ENCODE measurements around the gene ANKRD10. TPM values are rescaled to one million over a fixed set of nuclear protein-coding genes. Genes with fewer than 3 reads are reported as not detected.
"Not testable (repeated sequence)": the region's sequence is repeated elsewhere in the genome, so short reads cannot be mapped to it uniquely, and the experiment has no call there.

Gene ANKRD10
- polyA plus RNA-seq, 3 donors = 46.9 to 54.1 (median 50.9) TPM

DNA sequence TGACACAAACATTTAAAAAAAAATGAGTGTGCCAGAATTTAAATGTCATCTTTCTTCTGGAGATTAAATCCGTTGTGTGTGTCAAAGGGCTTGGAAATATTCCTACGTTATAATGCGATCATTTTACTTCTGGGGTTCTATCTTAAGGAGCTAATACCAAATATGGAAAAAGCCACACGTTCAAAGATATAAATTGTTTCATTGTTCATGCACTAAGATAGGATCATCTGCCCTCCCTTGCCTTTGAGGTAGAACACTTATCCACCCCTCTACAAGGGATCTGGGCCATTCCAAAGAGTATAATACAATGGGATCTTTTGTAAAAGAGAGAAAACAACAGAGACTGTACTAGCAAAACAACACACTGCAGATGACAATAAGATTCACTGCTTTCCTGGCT lies 64.9 kb downstream of the ANKRD10 start:
- 45 to 53% (median 46%) methylated on average over 4 of the region's 4 CpGs for WGBS, 3 donors
- H3K27ac ChIP-seq (ENCODE audit: low read depth, low read length) = no peak overlapping the region

DNA sequence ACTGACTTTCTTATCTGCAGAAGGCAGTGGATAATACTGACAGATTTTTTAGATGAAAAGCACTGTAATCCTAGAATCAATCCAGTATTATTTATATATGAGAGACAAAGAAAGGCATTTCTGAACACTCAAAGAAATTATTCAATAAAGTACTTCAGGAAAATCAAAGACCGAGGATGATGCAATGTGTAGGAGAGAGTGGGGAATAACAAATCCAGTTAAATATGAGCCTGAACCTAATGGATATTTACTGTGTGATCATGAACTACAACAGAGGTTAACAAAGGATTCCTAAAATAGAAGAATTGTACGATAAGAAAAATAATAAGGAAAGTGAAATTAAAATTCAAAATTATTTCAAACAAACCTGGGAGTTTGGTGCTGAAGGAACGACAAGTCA lies 69.3 kb downstream of the ANKRD10 start:
- no peak overlapping the region for H3K27ac ChIP-seq (ENCODE audit: low read depth, low read length)
- WGBS, 3 donors = 50 to 81% (median 77%) methylated on average over 3 of the region's 3 CpGs

GRCh38 chr13:110841846-110842245 lies 73.0 kb downstream of the ANKRD10 start:
- no peak overlapping the region for H3K27ac ChIP-seq (ENCODE audit: low read depth, low read length)
- 68 to 76% (median 73%) methylated on average over 3 of the region's 3 CpGs for WGBS, 3 donors

GRCh38 chr13:110841406-110841805 lies 73.5 kb downstream of the ANKRD10 start:
- WGBS, 3 donors = 80 to 98% (median 88%) methylated on average over 2 of the region's 2 CpGs
- no peak overlapping the region for H3K27ac ChIP-seq (ENCODE audit: low read depth, low read length)

DNA sequence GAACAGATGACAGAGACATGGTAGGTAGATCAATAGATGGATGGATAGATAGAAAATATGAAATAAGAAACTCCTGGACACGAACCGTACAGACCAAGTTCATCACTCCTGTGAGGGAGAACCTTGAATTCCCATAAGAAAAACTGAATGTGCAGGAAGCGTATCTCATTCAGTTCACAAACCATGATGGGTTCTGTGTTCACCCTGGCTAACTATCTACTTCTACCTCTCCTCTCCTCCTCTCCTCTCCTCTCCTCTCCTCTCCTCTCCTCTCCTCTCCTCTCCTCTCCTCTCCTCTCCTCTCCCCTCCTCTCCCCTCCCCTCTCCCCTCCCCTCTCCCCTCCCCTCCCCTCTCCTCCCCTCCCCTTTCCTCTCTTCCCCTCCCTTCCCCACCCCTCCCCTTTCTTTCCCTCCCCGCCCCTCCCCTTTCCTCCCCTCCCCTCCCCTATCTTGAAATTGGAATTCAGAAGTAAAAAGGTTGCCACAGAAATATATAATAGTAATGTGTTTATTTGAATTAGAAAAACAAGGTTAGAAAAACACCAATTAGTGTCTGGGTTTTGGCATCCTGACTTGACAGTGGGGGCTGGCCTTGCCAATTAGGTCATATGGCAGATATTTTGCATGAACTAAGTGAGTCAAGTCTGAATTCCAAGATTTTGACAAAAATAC lies 75.9 kb downstream of the ANKRD10 start:
- WGBS, 3 donors = 83 to 94% (median 90%) methylated on average over 3 of the region's 4 CpGs
- no peak overlapping the region for H3K27ac ChIP-seq (ENCODE audit: low read depth, low read length)

DNA sequence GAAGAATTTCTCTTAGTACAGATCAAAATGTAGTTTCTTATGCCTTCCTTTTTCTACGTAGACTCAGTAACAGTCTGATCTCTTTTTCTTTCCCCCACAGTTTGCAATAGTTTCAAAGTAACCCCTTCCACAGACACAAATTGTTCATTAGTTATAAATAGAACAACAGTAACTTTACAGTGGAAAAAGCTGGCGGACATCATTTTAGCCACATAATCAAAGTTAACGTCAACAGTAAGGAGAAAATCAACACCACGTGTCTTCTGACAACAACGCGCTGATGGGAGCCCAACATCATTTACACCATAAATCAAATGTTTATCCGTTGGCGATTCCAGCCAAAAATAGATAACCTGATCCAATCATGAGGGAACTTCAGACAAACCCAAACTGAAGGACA lies 76.8 kb downstream of the ANKRD10 start:
- WGBS, 3 donors = 74 to 91% (median 84%) methylated on average over 8 of the region's 8 CpGs
- H3K27ac ChIP-seq (ENCODE audit: low read depth, low read length) = no peak overlapping the region

GRCh38 chr13:110837397-110838061 lies 77.3 kb downstream of the ANKRD10 start:
- not testable (repeated sequence) for H3K27ac ChIP-seq (ENCODE audit: low read depth, low read length)
- WGBS, 3 donors = 62 to 82% (median 80%) methylated on average over 5 of the region's 5 CpGs

GRCh38 chr13:110836605-110836903 lies 78.3 kb downstream of the ANKRD10 start:
- H3K27ac ChIP-seq (ENCODE audit: low read depth, low read length) = no peak overlapping the region
- WGBS, 3 donors = 62 to 95% (median 71%) methylated on average over 2 of the region's 2 CpGs

- H3K27ac ChIP-seq (ENCODE audit: low read depth, low read length) = no peak overlapping the region
- WGBS, 3 donors = 49 to 64% (median 62%) methylated on average over 7 of the region's 7 CpGs
Observed at GRCh38 chr13:110835721-110836604, 78.9 kb downstream of the ANKRD10 start.

DNA sequence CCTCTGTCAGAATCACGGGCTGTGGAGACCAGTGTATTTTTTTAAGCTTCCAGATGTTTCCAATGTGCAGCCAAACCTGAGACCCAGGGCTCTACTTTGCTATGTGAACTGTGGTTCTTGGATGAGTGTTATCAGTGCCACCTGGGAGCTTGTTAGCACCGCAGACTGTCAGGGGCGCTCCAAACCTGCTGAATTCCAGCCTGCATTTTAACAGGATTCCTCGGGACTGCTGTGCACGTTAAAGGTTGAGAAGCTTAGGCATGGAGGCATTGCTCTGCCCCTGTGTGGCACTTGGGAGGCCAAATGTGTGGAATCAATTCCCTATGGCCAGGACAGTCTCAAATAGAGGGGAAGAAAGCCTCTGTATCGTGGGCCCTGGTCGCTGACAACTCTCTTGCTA lies 80.3 kb downstream of the ANKRD10 start:
- no peak overlapping the region for H3K27ac ChIP-seq (ENCODE audit: low read depth, low read length)
- 82 to 85% (median 85%) methylated on average over 7 of the region's 7 CpGs for WGBS, 3 donors

DNA sequence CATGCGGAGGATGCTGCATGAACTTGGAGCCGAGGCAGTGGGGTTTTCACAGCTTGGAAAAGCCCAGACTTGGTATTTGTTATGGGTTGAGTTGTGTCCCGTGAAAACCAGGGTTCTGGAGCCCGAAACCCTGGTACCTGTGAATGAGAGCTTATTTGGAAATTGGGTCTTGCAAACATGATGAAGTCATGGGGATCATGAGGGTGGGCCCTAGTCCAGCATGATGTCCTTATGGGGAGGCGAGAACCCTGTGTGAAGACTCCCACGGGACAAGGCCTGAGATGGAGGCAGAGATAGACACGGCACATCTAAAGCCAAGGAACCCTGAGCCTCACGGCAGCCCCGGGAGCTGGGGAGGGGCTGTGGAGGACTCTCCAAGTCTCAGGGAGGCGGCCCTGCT lies 82.3 kb downstream of the ANKRD10 start:
- WGBS, 3 donors = 68 to 81% (median 69%) methylated on average over 10 of the region's 10 CpGs
- no peak overlapping the region for H3K27ac ChIP-seq (ENCODE audit: low read depth, low read length)

DNA sequence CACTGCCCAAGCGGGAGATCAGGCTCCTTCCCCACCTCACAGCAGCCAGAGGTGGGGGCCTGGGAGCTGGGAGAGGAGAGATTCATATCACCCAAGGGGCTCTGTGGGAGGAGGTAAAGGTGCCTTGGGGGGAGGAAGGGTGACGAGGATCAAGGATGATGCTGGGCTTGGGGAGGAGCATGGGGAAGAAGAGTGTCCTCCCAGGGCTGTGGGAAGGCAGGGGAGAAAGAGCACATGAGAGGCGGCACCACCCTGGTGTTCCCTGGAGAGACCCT lies 82.7 kb downstream of the ANKRD10 start:
- H3K27ac ChIP-seq (ENCODE audit: low read depth, low read length) = no peak overlapping the region
- 83 to 90% (median 86%) methylated on average over 3 of the region's 3 CpGs for WGBS, 3 donors

DNA sequence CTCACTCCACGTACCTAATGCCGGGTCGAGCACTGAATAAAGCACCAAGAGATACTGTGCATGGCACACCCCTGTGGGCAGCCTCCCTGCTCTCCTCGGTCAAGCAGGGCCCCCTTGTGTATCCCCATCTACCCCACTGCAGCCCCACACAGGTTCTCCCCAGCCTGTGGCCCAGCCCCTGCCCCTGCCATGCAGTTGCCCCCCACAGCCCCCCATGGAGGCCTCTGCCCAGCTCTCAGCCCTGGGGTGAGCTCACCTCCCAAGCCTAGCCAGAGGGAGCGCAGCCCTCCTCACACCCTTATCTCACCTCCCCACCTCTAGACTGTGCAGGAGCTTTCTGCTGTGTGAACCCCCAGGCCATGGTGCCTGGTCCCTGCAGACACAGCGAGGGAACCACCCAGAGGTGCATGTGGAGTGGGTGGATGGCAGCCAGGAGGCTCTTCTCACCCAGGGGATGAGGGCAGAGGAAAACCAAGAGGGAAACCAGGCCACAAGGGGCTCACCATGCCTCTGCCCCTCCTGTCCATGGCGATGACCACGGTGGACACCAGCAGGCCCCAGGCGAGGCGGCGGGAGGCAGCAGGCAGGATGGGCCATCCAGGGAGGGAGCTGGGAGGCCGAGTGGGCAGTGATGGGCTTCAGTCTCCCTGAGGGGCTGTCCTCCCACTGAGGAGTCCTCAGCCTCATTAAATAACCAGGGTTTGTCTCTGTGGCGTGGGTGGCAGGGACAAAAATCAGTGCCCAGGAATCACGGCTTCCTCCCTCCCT lies 83.2 kb downstream of the ANKRD10 start:
- WGBS, 3 donors = 84 to 86% (median 86%) methylated on average over 14 of the region's 14 CpGs
- no peak overlapping the region for H3K27ac ChIP-seq (ENCODE audit: low read depth, low read length)

- H3K27ac ChIP-seq (ENCODE audit: low read depth, low read length) = no peak overlapping the region
- 53 to 77% (median 72%) methylated on average over 15 to 16 of the region's 16 CpGs for WGBS, 3 donors
Observed at GRCh38 chr13:110830800-110831371, 84.0 kb downstream of the ANKRD10 start.

DNA sequence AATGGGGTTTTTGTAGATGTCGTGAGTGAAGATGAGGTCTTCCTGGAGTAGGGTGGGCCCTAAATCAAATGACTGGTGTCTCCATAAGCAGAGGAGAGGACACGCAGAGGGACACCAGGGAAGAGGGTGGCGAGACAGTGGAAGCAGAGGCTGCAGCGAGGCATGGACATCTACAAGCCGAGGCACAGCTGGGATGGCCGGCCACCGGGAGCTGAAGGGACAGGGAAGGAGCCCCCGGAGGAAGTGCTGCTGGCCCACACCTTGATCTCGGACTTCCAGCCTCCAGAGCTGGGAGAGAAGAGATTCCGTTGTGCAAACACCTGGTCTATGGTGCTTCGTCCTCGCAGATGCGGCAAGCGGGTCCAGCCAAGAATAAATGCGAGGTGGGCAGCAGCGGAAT lies 84.5 kb downstream of the ANKRD10 start:
- WGBS, 3 donors = 80 to 93% (median 93%) methylated on average over 16 of the region's 16 CpGs
- H3K27ac ChIP-seq (ENCODE audit: low read depth, low read length) = no peak overlapping the region

GRCh38 chr13:110829486-110829885 lies 85.4 kb downstream of the ANKRD10 start:
- WGBS, 3 donors = 90 to 93% (median 91%) methylated on average over 8 of the region's 8 CpGs
- no peak overlapping the region for H3K27ac ChIP-seq (ENCODE audit: low read depth, low read length)

GRCh38 chr13:110828705-110829104 lies 86.2 kb downstream of the ANKRD10 start:
- WGBS, 3 donors = 80 to 93% (median 91%) methylated on average over 9 of the region's 9 CpGs

More at GRCh38 chr13:110828705-110829104, 86.2 kb downstream of the ANKRD10 start:
- no peak overlapping the region for H3K27ac ChIP-seq (ENCODE audit: low read depth, low read length)

Measured in adipose tissue (tissue), 3 donors.